ENCODE data around the gene TUNAR.

The TUNAR gene

DNA sequence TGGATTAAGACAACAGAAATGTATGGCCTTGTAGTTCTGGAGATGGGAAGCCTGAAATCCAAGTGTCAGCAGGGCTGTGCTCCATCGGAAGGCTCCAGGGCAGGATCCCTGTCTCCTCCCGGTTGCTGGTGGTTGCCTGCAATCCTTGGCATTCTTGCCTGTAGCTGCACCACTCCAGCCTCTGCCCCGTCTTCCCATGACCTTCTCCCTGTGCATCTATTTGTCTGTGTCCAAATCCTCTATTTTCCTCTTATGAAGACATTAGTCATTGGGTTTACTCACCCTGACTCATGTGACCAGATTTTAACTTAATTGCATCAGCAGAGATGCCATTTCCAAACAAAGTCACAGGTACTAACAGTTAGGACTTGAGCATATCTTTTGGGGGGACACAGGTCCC, 15.1 kb downstream of the TUNAR start:
- no peaks in the 10 kb centered on the region for H3K36me3 ChIP-seq
- no peaks in the 10 kb centered on the region for H3K27me3 ChIP-seq
- no peak overlapping the region for H3K27ac ChIP-seq
- H3K4me3 ChIP-seq (ENCODE audit: low read depth in 1 of 2, low read length in 1 of 2), result no peak overlapping the region
- no peaks in the 10 kb centered on the region for H3K4me1 ChIP-seq (ENCODE audit: control insufficient read depth in 1 of 2, insufficient read depth in 1 of 2, low read depth in 1 of 2, low read length in 1 of 2)
- no peaks in the 10 kb centered on the region for H3K9me3 ChIP-seq
- TF ChIP-seq, protein P1, sequence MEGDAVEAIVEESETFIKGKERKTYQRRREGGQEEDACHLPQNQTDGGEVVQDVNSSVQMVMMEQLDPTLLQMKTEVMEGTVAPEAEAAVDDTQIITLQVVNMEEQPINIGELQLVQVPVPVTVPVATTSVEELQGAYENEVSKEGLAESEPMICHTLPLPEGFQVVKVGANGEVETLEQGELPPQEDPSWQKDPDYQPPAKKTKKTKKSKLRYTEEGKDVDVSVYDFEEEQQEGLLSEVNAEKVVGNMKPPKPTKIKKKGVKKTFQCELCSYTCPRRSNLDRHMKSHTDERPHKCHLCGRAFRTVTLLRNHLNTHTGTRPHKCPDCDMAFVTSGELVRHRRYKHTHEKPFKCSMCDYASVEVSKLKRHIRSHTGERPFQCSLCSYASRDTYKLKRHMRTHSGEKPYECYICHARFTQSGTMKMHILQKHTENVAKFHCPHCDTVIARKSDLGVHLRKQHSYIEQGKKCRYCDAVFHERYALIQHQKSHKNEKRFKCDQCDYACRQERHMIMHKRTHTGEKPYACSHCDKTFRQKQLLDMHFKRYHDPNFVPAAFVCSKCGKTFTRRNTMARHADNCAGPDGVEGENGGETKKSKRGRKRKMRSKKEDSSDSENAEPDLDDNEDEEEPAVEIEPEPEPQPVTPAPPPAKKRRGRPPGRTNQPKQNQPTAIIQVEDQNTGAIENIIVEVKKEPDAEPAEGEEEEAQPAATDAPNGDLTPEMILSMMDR (IDR thresholded peaks at IDR 0.05), result no peak

DNA sequence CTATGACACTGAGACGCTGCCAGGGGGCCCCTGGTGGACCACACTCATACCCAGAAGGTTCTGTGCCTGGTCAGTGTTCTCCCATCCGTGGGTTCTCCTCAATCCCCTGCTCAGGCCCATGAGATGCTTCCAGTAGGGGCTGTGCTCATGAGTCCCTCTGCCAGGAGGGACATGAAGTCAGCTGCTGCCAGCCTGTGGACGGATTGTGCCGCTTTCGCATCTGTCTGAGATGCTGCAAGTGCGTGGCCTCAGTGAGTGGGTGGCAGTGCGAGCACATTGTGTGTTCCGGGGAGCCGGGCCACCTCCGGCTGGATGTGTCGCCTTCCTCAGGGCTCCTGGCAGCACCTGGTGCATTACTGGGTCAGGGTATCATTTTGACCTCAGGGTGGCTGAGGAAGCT, 15.5 kb downstream of the TUNAR start:
- Histone ChIP-seq H3K4me3 (ENCODE audit: low read depth in 1 of 2, low read length in 1 of 2) (no peak overlapping the region), H3K27ac (no peak overlapping the region), H3K4me1 (ENCODE audit: control insufficient read depth in 1 of 2, insufficient read depth in 1 of 2, low read depth in 1 of 2, low read length in 1 of 2) (no peaks in the 10 kb centered on the region), H3K36me3 (no peaks in the 10 kb centered on the region), H3K27me3 (no peaks in the 10 kb centered on the region), H3K9me3 (no peaks in the 10 kb centered on the region)
- TF ChIP-seq, protein P1 (IDR thresholded peaks at IDR 0.05), result no peak

DNA sequence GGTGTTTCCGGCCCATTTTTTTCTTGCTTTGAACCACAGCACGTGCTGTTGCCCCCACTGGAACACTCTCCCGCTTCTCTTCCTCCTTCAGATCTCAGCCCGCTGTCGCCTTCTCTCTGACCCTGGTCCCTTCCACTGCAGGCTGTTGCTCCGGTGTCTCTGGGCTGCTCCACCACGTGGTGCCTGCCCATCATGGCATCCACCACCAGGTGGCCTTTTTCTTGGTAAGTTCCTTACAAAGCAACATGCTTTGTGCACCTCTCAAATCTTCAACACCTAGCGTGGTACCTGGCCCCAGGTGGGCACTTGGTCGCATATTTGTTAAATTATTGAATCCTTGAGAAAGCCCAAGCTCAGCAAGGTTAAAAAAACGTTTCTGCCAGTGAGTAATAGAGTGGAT, 19.1 kb downstream of the TUNAR start:
- TF ChIP-seq, protein P1 (IDR thresholded peaks at IDR 0.05), result no peak
- no peaks in the 10 kb centered on the region for H3K4me1 ChIP-seq (ENCODE audit: control insufficient read depth in 1 of 2, insufficient read depth in 1 of 2, low read depth in 1 of 2, low read length in 1 of 2)
- no peak overlapping the region for H3K27ac ChIP-seq
- no peaks in the 10 kb centered on the region for H3K27me3 ChIP-seq
- H3K36me3 ChIP-seq, result no peaks in the 10 kb centered on the region
- no peaks in the 10 kb centered on the region for H3K9me3 ChIP-seq
- H3K4me3 ChIP-seq (ENCODE audit: low read depth in 1 of 2, low read length in 1 of 2), result no peak overlapping the region

DNA sequence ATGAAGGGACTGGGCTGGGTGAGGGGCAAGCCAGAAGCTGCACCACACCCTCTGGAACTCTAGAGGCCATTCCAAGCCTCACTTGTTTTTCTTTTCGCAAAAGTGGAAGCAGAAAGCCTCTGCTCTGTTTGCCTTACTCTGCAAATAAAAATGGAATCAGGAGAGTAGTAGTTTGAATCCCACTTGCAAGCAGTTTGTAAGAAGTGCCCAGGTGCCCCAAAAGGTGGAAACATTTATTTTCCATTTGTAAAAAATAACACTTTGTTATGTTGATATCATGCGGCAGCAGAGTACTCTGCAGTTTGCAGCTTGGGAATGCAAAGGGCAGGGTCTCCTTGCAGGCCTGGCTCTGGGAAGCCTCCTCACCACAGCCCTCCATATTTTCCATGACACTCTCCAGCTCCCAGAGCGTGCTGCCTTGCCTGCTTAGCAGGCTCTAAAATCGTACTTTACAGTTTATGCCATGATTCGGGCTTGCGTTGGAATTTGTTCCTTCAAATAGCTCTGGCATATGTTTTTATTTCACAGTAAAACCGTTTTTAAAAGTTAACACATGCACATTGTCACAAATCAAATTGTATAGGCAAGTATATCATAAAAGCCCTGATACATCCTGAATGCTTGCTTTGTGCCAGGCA, 20.0 kb downstream of the TUNAR start:
- no peaks in the 10 kb centered on the region for H3K4me1 ChIP-seq (ENCODE audit: control insufficient read depth in 1 of 2, insufficient read depth in 1 of 2, low read depth in 1 of 2, low read length in 1 of 2)
- H3K27me3 ChIP-seq, result no peaks in the 10 kb centered on the region
- H3K36me3 ChIP-seq, result no peaks in the 10 kb centered on the region
- H3K27ac ChIP-seq, result no peak overlapping the region
- no peaks in the 10 kb centered on the region for H3K9me3 ChIP-seq
- no peak overlapping the region for H3K4me3 ChIP-seq (ENCODE audit: low read depth in 1 of 2, low read length in 1 of 2)
- TF ChIP-seq, protein P1 (IDR thresholded peaks at IDR 0.05), result no peak

DNA sequence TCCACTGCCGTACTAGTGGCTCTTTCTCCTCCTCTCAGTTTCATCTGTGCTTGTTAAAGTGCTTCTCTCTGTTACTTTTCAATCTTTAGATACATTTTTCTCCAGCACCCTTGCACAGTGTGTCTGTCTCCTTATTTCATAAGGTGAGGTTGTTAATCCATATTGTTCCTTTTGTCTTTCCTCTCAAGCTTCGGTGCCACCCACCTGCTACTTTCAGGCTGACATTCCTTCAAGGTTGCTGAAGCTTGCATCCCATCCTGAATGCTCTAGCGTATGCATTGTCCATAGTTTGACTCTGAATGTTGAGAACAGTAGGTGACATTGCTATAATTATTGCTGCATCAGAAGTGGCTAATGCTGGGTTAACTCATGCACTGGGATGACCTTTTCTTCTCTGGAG, 20.6 kb downstream of the TUNAR start:
- Histone ChIP-seq H3K27me3 (no peaks in the 10 kb centered on the region), H3K9me3 (no peaks in the 10 kb centered on the region), H3K4me1 (ENCODE audit: control insufficient read depth in 1 of 2, insufficient read depth in 1 of 2, low read depth in 1 of 2, low read length in 1 of 2) (no peaks in the 10 kb centered on the region), H3K36me3 (no peaks in the 10 kb centered on the region), H3K27ac (no peak overlapping the region), H3K4me3 (ENCODE audit: low read depth in 1 of 2, low read length in 1 of 2) (no peak overlapping the region)
- TF ChIP-seq, protein P1 (IDR thresholded peaks at IDR 0.05), result no peak

DNA sequence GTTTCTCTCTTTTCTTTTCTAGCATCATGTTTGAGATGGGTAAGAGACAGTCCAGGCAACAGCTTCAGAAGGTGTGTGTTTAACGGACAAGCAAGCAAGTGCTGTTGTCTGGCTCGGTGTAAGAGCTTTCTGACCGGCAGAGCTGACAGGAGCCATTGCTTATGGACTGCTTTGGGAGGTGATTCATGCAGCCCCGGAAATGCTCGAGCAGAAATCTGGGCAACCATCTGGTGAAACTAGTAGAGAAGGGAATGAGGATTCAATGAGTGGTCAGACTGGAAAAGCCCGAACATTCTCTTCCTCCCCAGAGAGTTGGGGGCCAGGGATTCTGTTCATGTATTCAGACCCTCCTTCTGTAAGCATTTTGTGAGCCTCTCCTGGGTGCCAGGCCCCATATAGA, 24.4 kb downstream of the TUNAR start:
- Histone ChIP-seq H3K36me3 (no peaks in the 10 kb centered on the region), H3K4me3 (ENCODE audit: low read depth in 1 of 2, low read length in 1 of 2) (no peak overlapping the region), H3K27ac (no peak overlapping the region), H3K4me1 (ENCODE audit: control insufficient read depth in 1 of 2, insufficient read depth in 1 of 2, low read depth in 1 of 2, low read length in 1 of 2) (no peaks in the 10 kb centered on the region), H3K9me3 (no peaks in the 10 kb centered on the region), H3K27me3 (no peaks in the 10 kb centered on the region)
- TF ChIP-seq, protein P1 (IDR thresholded peaks at IDR 0.05), result no peak
